Suprapubic skin (tissue), 3 donors: Measurements from ENCODE around the gene BMS1.

Experiments used
- CTCF ChIP-seq, 2 donors: fragments of 200-600 bp in 1 of 2; fragments of 450-650 bp in 1 of 2; sonication (generic) in 1 of 2; IDR thresholded peaks; one replicate each; pipeline ENCODE4 v1.5.1; 2016 to 2019; ENCODE audit warnings: antibody characterized with exemption in 2 of 2, mild to moderate bottlenecking in 1 of 2, moderate library complexity in 1 of 2
- POLR2A ChIP-seq, 2 donors: fragments of 450-650 bp; IDR thresholded peaks; one replicate each; pipeline ENCODE4 v1.6.1; 2017; ENCODE audit warnings: antibody characterized with exemption in 2 of 2, mild to moderate bottlenecking in 2 of 2, moderate library complexity in 2 of 2

- TF ChIP-seq CTCF (IDR thresholded peaks at IDR 0.05): no peak
- no peak for TF ChIP-seq POLR2A (IDR thresholded peaks at IDR 0.05)
These were observed 100.0 kb downstream of the BMS1 start for GRCh38 chr10:42882597-42882996.
